Bladder microvascular endothelial cell (primary cell): ENCODE data around the gene DPH2. TPM values are rescaled to one million over a fixed set of nuclear protein-coding genes. Genes with fewer than 3 reads are reported as not detected.

Source experiments
- total RNA-seq: library from RNA; depleted of rRNA; stranded (reverse); fragments of >200 nt; gene quantifications from 2 replicates; pipeline ENCODE4 v1.2.3, GENCODE V29; 2014

The DPH2 gene
- 13.8 and 23.9 TPM in 2 replicates for total RNA-seq

GRCh38 chr1:43969746-43970466 lies at the start of gene DPH2:
DPH2 (plus strand) TSS chr1:43970010; CDS start chr1:43970176, 166 bp downstream.

GRCh38 chr1:43933386-43934100 lies 36.3 kb upstream of the DPH2 start, which contains the start of gene ARTN:
ARTN (plus strand) TSS chr1:43933801; CDS start chr1:43935657, 1,856 bp downstream.

GRCh38 chr1:43946236-43947060 lies 23.4 kb upstream of the DPH2 start, which contains the start of gene IPO13:
IPO13 (plus strand) TSS chr1:43946950; CDS start chr1:43947601, 651 bp downstream.

GRCh38 chr1:43974443-43975248 lies 4.8 kb downstream of the DPH2 start, which contains the start of gene ATP6V0B:
ATP6V0B (plus strand) TSS chr1:43974960; CDS start chr1:43975041, 81 bp downstream.

GRCh38 chr1:43978551-43979260 lies 8.9 kb downstream of the DPH2 start, which contains the start of gene B4GALT2:
B4GALT2 (plus strand) TSS chr1:43979210; CDS start chr1:43981161, 1,951 bp downstream.

GRCh38 chr1:43991476-43992231 lies 21.8 kb downstream of the DPH2 start, which contains the start of gene CCDC24:
CCDC24 (plus strand) TSS chr1:43991599; CDS start chr1:43991879, 280 bp downstream.

Other genes with a start within 250 kb of the DPH2 start
- gene ARTN, start 36.2 kb upstream of the DPH2 start, total RNA-seq = 0.13 TPM in 1 of 2 replicates, not detected in the other
- 6.6 and 14.7 TPM in 2 replicates for gene IPO13, start 23.1 kb upstream of the DPH2 start, total RNA-seq
- gene ATP6V0B, start 5.0 kb downstream of the DPH2 start, total RNA-seq = 90.7 and 94.1 TPM in 2 replicates
- gene B4GALT2, start 9.2 kb downstream of the DPH2 start, total RNA-seq = 42.6 and 49.8 TPM in 2 replicates
- 1.5 and 2.4 TPM in 2 replicates for gene CCDC24, start 21.6 kb downstream of the DPH2 start, total RNA-seq
- gene SLC6A9, start 61.5 kb downstream of the DPH2 start, total RNA-seq = 0.16 and 0.63 TPM in 2 replicates
- gene KLF17, start 148.8 kb downstream of the DPH2 start, total RNA-seq = not detected in 2 replicates
- not detected in 2 replicates for gene KLF18, start 171.6 kb downstream of the DPH2 start, total RNA-seq
- 20.1 and 24.1 TPM in 2 replicates for gene DMAP1, start 243.5 kb downstream of the DPH2 start, total RNA-seq